ENCODE data around the gene FAM216A. TPM values are rescaled to one million over a fixed set of nuclear protein-coding genes. Genes with fewer than 3 reads are reported as not detected.
"Not testable (repeated sequence)": the region's sequence is repeated elsewhere in the genome, so short reads cannot be mapped to it uniquely, and the experiment has no call there.

The FAM216A gene, protein sequence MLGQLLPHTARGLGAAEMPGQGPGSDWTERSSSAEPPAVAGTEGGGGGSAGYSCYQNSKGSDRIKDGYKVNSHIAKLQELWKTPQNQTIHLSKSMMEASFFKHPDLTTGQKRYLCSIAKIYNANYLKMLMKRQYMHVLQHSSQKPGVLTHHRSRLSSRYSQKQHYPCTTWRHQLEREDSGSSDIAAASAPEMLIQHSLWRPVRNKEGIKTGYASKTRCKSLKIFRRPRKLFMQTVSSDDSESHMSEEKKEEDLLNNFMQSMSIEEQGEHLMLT
- total RNA-seq (2012; rRNA removed), result 27.9 and 36.9 TPM in 2 replicates

- Histone ChIP-seq H3K9ac (ENCODE audit: low read depth, low read length) (peak within 1 kb of the TSS; percentile 92), H3K4me2 (ENCODE audit: low read length) (peak within 1 kb of the TSS; percentile 98), H3K27me3 (ENCODE audit: control insufficient read depth, insufficient read depth, low read length) (no peaks in the 10 kb centered on the region), H3K4me3 (ENCODE audit: low read length) (peak within 1 kb of the TSS; percentile 93), H3K9me3 (replicated peaks; ENCODE audit: low read length) (no peaks in the 10 kb centered on the region), H3K36me3 (ENCODE audit: insufficient read depth, low read length) (peaks cover 5% of the 10 kb centered on the region), H3K4me1 (ENCODE audit: control insufficient read depth, insufficient read depth, low read length) (peaks cover 13% of the 10 kb centered on the region)
Observed at GRCh38 chr12:110468214-110469048, at the start of gene FAM216A, which contains the start of gene GPN3. FAM216A (plus strand) TSS chr12:110468845; CDS start chr12:110468876, 31 bp downstream. GPN3 (minus strand) TSS chr12:110468257; CDS start chr12:110468203, 54 bp downstream.

DNA sequence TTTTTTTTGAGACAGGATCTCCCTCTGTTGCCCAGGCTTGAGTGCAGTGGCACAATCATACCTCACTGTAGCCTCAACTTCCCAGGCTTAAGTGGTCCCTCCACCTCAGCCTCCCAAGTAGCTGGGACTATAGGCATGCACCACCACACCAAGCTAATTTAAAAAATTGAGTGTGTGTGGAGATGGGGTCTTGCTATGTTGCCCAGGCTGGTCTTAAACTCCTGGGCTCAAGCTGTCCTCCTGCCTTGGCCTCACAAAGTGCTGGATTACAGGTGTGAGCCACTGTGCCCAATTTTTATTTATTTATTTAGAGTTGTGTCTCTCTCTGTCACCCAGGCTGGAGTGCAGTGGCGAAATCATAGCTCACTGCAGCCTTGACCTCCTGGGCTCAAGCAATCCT, 48.0 kb upstream of the FAM216A start:
- not testable (repeated sequence) for H3K9ac ChIP-seq (ENCODE audit: low read depth, low read length); H3K36me3 ChIP-seq (ENCODE audit: insufficient read depth, low read length); H3K4me3 ChIP-seq (ENCODE audit: low read length); H3K9me3 ChIP-seq (replicated peaks; ENCODE audit: low read length); H3K4me2 ChIP-seq (ENCODE audit: low read length); H3K4me1 ChIP-seq (ENCODE audit: control insufficient read depth, insufficient read depth, low read length)
- H3K27me3 ChIP-seq (ENCODE audit: control insufficient read depth, insufficient read depth, low read length), result peaks cover 11% of the 10 kb centered on the region

- Histone ChIP-seq H3K9me3 (replicated peaks; ENCODE audit: low read length) (no peaks in the 10 kb centered on the region), H3K36me3 (ENCODE audit: insufficient read depth, low read length) (no peaks in the 10 kb centered on the region), H3K4me3 (ENCODE audit: low read length) (no peak overlapping the region), H3K4me1 (ENCODE audit: control insufficient read depth, insufficient read depth, low read length) (no peaks in the 10 kb centered on the region), H3K4me2 (ENCODE audit: low read length) (no peak overlapping the region), H3K9ac (ENCODE audit: low read depth, low read length) (no peak overlapping the region), H3K27me3 (ENCODE audit: control insufficient read depth, insufficient read depth, low read length) (peaks cover 11% of the 10 kb centered on the region)
Observed at GRCh38 chr12:110421159-110421661, 47.4 kb upstream of the FAM216A start.

- no peak overlapping the region for H3K4me2 ChIP-seq (ENCODE audit: low read length)
- H3K9ac ChIP-seq (ENCODE audit: low read depth, low read length), result no peak overlapping the region
- H3K4me1 ChIP-seq (ENCODE audit: control insufficient read depth, insufficient read depth, low read length), result no peaks in the 10 kb centered on the region
- H3K36me3 ChIP-seq (ENCODE audit: insufficient read depth, low read length), result no peaks in the 10 kb centered on the region
- no peaks in the 10 kb centered on the region for H3K9me3 ChIP-seq (replicated peaks; ENCODE audit: low read length)
- peaks cover 11% of the 10 kb centered on the region for H3K27me3 ChIP-seq (ENCODE audit: control insufficient read depth, insufficient read depth, low read length)
- H3K4me3 ChIP-seq (ENCODE audit: low read length), result no peak overlapping the region
Observed at GRCh38 chr12:110421701-110422100, 46.9 kb upstream of the FAM216A start.

GRCh38 chr12:110424237-110424636, 44.4 kb upstream of the FAM216A start:
- Histone ChIP-seq H3K9ac (ENCODE audit: low read depth, low read length) (no peak overlapping the region), H3K4me2 (ENCODE audit: low read length) (no peak overlapping the region), H3K27me3 (ENCODE audit: control insufficient read depth, insufficient read depth, low read length) (peaks cover 6% of the 10 kb centered on the region), H3K4me3 (ENCODE audit: low read length) (no peak overlapping the region), H3K36me3 (ENCODE audit: insufficient read depth, low read length) (no peaks in the 10 kb centered on the region), H3K4me1 (ENCODE audit: control insufficient read depth, insufficient read depth, low read length) (no peaks in the 10 kb centered on the region), H3K9me3 (replicated peaks; ENCODE audit: low read length) (no peaks in the 10 kb centered on the region)

GRCh38 chr12:110426406-110426805, 42.2 kb upstream of the FAM216A start:
- no peak overlapping the region for H3K9ac ChIP-seq (ENCODE audit: low read depth, low read length)

DNA sequence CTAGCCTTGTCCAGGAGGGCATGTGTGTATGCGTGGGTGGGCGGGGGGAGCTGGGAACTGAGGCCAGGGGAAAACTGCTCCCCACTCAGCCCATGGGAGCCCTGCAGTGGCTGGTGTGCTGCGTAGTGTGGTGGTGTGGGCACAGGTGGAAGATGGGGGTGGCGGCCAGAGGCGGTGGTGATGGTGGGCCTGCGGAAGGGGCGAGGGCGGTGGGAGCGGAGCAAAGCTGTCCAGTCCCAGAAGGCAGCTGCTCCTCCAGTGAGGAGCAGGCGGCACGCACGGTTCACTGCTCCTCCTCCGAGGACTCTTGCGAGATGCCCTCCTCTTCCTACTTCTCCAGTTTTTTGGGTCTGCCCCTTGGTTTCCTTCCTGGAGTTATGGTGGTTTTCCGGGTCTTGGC, 39.0 kb upstream of the FAM216A start:
- H3K9ac ChIP-seq (ENCODE audit: low read depth, low read length); H3K27me3 ChIP-seq (ENCODE audit: control insufficient read depth, insufficient read depth, low read length); H3K4me3 ChIP-seq (ENCODE audit: low read length); H3K36me3 ChIP-seq (ENCODE audit: insufficient read depth, low read length); H3K4me2 ChIP-seq (ENCODE audit: low read length); H3K9me3 ChIP-seq (replicated peaks; ENCODE audit: low read length); H3K4me1 ChIP-seq (ENCODE audit: control insufficient read depth, insufficient read depth, low read length): not testable (repeated sequence)

More at GRCh38 chr12:110426406-110426805, 42.2 kb upstream of the FAM216A start:
- Histone ChIP-seq H3K36me3 (ENCODE audit: insufficient read depth, low read length) (no peaks in the 10 kb centered on the region), H3K4me2 (ENCODE audit: low read length) (no peak overlapping the region), H3K27me3 (ENCODE audit: control insufficient read depth, insufficient read depth, low read length) (peaks cover 2% of the 10 kb centered on the region), H3K4me1 (ENCODE audit: control insufficient read depth, insufficient read depth, low read length) (no peaks in the 10 kb centered on the region), H3K4me3 (ENCODE audit: low read length) (no peak overlapping the region), H3K9me3 (replicated peaks; ENCODE audit: low read length) (no peaks in the 10 kb centered on the region)

DNA sequence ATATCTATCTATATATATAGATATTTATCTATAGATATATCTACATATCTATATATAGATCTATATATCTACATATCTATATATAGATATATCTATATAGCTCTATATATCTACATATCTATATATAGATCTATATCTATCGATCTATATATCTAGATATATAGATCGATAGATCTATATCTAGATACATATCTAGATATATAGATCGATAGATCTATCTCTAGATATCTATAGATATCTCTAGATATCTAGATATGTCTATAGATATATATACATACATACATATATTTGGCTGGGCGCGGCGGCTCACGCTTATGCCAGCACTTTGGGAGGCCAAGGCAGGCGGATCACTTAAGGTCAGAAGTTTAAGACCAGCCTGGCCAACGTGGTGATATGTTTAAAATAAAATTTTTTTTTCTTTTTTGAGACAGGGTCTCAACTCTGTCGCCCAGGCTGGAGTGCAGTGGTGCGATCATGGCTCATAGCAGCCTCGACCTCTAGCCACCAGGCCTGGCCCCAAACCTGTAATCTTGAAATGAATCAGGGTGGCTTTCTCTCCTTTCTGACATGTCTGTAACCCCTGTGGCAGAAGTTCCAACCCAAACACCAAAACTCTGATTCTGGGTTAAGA, 36.6 kb upstream of the FAM216A start:
- H3K4me1 ChIP-seq (ENCODE audit: control insufficient read depth, insufficient read depth, low read length), result peaks cover 13% of the 10 kb centered on the region
- peak overlapping the region; percentile 87 for H3K9ac ChIP-seq (ENCODE audit: low read depth, low read length)
- peaks cover 19% of the 10 kb centered on the region for H3K36me3 ChIP-seq (ENCODE audit: insufficient read depth, low read length)
- no peaks in the 10 kb centered on the region for H3K27me3 ChIP-seq (ENCODE audit: control insufficient read depth, insufficient read depth, low read length)
- H3K4me2 ChIP-seq (ENCODE audit: low read length), result peak overlapping the region; percentile 77
- no peaks in the 10 kb centered on the region for H3K9me3 ChIP-seq (replicated peaks; ENCODE audit: low read length)
- H3K4me3 ChIP-seq (ENCODE audit: low read length), result no peak overlapping the region

- Histone ChIP-seq H3K4me1 (ENCODE audit: control insufficient read depth, insufficient read depth, low read length) (peaks cover 14% of the 10 kb centered on the region), H3K4me2 (ENCODE audit: low read length) (no peak overlapping the region), H3K9me3 (replicated peaks; ENCODE audit: low read length) (no peaks in the 10 kb centered on the region), H3K36me3 (ENCODE audit: insufficient read depth, low read length) (peaks cover 45% of the 10 kb centered on the region), H3K9ac (ENCODE audit: low read depth, low read length) (no peak overlapping the region), H3K27me3 (ENCODE audit: control insufficient read depth, insufficient read depth, low read length) (no peaks in the 10 kb centered on the region), H3K4me3 (ENCODE audit: low read length) (no peak overlapping the region)
Observed at GRCh38 chr12:110436231-110436630, 32.4 kb upstream of the FAM216A start.

- peaks cover 10% of the 10 kb centered on the region for H3K4me1 ChIP-seq (ENCODE audit: control insufficient read depth, insufficient read depth, low read length)
Observed at GRCh38 chr12:110444455-110444854, 24.2 kb upstream of the FAM216A start.

GRCh38 chr12:110449799-110450497, 18.7 kb upstream of the FAM216A start, which contains the start of gene ARPC3:
ARPC3 (minus strand) TSS chr12:110450337; CDS start chr12:110450260, 77 bp downstream.
- Histone ChIP-seq H3K4me3 (ENCODE audit: low read length) (peak within 1 kb of the TSS; percentile 98), H3K36me3 (ENCODE audit: insufficient read depth, low read length) (peaks cover 25% of the 10 kb centered on the region), H3K9ac (ENCODE audit: low read depth, low read length) (peak within 1 kb of the TSS; percentile 99), H3K27me3 (ENCODE audit: control insufficient read depth, insufficient read depth, low read length) (no peaks in the 10 kb centered on the region), H3K4me2 (ENCODE audit: low read length) (peak within 1 kb of the TSS; percentile 77), H3K9me3 (replicated peaks; ENCODE audit: low read length) (no peaks in the 10 kb centered on the region), H3K4me1 (ENCODE audit: control insufficient read depth, insufficient read depth, low read length) (peaks cover 10% of the 10 kb centered on the region)

More at GRCh38 chr12:110444455-110444854, 24.2 kb upstream of the FAM216A start:
- H3K9me3 ChIP-seq (replicated peaks; ENCODE audit: low read length), result no peaks in the 10 kb centered on the region
- H3K27me3 ChIP-seq (ENCODE audit: control insufficient read depth, insufficient read depth, low read length), result no peaks in the 10 kb centered on the region
- no peak overlapping the region for H3K9ac ChIP-seq (ENCODE audit: low read depth, low read length)
- no peak overlapping the region for H3K4me2 ChIP-seq (ENCODE audit: low read length)
- H3K36me3 ChIP-seq (ENCODE audit: insufficient read depth, low read length), result peaks cover 58% of the 10 kb centered on the region
- no peak overlapping the region for H3K4me3 ChIP-seq (ENCODE audit: low read length)
